GM18907 (cell line): ENCODE data around the gene YRDC.

Source experiments
- ATAC-seq: cut with Tn5 transposase; IDR thresholded peaks from one replicate; pipeline ENCODE4 v1.9.1; 2021; ENCODE audit warnings: mild to moderate bottlenecking, moderate library complexity; ENCODE audit not compliant: unreplicated experiment

Gene YRDC, protein sequence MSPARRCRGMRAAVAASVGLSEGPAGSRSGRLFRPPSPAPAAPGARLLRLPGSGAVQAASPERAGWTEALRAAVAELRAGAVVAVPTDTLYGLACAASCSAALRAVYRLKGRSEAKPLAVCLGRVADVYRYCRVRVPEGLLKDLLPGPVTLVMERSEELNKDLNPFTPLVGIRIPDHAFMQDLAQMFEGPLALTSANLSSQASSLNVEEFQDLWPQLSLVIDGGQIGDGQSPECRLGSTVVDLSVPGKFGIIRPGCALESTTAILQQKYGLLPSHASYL

DNA sequence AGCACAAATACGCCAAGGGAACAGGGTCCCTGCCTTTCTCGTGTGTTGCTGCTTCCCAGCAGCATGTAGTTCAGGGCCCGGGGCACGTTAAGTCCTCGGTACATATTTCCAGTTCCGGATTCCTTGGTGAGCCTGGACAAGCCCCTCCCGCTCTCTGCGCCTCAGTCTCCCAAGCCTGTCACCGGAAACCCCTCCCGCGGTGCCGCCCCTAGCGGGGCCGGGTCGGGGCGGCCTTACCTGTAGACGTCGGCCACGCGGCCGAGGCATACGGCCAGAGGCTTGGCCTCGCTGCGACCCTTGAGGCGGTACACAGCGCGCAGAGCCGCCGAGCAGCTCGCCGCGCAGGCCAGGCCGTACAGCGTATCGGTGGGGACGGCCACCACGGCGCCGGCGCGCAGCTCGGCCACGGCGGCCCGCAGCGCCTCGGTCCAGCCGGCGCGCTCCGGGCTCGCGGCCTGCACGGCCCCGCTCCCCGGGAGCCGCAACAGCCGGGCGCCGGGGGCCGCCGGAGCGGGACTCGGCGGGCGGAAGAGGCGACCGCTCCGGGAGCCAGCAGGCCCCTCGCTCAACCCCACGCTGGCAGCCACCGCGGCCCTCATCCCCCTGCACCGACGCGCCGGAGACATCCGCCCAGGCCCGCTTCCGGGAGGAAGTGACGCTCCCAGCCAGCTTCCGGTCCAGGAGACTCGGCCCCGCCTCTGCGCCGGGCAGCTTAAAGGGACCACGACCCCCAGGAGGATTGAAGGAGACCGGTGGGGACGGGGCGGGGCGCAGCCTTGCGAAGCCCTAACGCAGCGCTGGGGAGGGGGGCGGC lies at the start of gene YRDC, which contains the start of gene C1orf122:
YRDC (minus strand) TSS at position 654 of the 814 bp plus-strand sequence; CDS start at position 626, 28 bp downstream.
C1orf122 (plus strand) TSS at position 236 of the 814 bp plus-strand sequence. CDS start 615 bp downstream, outside the sequence.
- ATAC-seq: peak; percentile 88

DNA sequence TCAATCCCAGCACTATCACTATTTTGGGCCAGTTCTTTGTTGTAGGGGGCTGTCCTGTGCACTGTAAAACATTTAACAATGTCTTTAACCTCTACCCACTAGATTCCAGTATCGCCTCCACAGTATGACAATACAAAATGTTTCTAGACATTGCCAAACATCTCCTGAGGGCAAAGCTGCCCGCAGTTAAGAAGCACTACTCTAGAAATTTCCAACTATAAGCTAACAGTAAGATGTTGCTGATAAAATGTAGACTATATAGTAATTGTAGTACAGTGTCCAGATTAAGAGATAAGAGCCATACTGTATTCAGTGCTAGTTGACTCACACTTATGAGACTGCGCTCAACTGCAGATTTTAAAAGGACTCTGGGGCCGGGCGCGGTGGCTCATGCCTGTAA lies 46.4 kb upstream of the YRDC start:
- no peak for ATAC-seq

DNA sequence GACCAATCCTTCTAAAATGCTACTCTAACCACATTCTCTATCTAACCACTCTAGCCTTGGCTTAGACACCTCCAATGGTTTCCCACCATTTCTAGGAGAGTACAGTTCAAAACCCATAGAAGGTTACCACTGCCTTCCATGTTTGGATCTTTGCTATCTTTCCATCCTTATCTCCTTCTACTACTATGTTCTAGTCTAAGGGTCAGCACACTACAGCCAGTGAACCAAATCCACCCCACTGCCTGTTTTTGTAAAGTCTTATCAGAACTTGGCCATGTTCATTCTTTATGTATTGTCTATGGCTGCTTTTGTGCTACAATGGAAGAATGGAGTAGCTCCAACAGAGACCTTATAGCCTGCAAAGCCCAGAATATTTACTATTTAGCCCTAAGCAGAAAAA lies 45.1 kb upstream of the YRDC start:
- ATAC-seq: no peak

DNA sequence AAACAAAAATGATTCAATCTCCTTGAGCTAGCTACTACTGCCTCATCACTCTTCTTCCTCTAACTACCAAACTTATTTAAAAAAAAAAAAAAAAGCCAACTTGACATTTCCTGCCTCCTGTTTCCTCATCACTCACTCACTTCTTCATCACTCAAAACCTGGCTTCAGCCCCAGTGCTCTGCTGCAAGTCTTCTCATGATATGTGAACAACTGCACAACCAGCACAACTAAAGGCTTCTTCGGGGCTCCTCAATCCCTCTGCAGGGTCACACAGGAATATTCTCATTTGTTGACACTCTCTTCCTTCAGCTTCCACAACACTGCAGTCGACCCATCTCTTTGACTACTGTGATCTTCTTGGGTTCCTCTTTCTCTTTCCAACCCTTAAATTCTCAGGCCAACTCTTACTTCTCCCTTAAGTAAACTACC lies 43.8 kb upstream of the YRDC start:
- no peak for ATAC-seq

DNA sequence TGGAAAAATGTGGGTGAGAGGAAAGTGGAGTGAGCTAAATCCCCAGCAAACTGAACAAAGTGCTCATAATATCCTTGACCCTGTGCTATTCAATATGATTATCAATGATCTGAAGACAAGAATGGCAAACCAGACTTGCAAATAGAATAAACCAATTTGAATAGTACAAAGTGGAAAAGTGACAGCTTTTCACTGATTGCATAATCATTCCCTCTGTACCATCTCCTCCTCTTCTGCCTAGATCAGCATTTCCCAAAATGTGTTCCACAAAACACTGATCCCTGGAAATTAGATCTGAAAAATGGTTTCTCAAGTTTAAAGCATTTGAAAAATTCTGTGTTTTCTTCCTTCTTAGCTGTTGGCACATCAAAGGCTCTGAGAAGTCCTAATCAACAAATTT lies 43.3 kb upstream of the YRDC start:
- ATAC-seq: no peak

DNA sequence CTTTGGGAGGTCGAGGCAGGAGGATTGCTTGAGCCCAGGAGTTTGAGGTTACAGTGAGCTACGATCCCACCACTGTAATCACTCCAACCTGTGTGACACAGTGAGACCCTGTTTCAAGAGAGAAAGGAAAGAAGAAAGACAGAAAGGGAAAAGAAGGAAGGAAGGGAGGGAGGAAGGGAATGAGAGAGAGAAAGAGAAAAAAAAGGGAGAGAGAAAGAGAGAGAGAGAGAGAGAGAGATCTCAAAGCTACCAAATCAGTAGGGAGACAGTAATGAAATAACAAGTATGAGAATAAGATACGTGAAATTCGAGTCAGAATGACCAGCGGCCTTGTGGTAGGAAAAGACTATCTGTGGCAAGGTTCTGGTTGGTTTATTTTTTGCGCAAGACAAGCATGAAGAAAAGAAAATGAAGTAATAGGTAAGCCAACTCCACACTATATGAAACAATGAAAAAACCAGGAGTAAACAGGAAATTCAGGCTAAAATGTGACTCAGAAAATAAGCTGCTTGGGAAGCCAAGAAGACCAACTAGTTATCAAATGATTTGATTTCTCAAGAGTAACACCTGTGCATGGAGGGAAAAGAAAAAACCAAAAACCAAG lies 42.4 kb upstream of the YRDC start:
- ATAC-seq: no peak

DNA sequence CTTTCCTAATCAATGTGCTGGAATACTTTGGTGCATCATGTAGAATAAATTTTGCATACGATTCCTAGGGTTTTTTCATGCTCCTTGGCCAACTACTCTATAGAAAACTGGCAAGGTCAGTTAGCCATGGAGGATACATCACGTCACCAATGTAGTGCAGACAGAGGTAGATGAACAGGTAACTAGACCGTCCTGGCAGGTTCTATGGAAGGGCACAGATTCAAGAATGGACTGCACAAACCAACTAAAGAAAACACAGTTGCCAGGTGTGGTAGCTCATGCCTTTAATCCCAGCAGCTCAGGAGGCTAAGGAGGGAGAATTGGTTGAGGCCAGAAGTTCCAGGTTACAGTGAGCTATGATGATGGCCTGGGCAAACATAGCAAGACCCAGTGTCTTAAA lies 41.5 kb upstream of the YRDC start:
- ATAC-seq: no peak

DNA sequence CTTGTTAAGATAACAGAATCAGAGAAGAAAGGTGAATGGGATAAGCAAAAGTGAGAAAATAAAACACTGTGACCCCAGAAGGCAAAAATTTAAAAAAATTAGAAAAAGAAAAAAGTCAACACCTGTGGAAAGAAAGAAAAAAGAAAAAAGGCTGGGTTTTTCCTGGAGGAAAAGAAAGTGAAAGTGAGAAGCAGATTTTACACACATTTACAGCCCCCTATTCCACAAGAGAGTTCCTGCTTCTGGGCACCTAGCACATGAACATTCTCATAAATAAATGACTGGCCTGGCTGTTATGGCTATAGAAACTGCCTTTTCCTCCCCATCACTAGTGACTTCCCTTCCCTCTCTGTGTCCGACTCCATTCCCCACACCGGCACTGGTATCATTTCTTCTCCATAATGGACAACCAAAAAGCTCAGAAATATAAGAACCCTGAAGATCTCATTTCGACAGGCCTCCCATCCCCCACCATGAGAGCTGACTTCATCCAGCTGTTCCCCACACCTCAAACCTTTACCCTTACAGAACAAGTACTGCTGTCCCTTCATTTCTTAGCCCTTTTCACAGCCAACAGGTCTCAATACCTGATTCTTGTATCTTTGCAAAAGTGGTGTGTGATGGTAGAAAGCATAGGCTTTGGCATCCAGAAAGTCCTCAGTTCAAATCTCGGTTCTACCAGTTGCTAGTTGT lies 38.8 kb upstream of the YRDC start:
- no peak for ATAC-seq

DNA sequence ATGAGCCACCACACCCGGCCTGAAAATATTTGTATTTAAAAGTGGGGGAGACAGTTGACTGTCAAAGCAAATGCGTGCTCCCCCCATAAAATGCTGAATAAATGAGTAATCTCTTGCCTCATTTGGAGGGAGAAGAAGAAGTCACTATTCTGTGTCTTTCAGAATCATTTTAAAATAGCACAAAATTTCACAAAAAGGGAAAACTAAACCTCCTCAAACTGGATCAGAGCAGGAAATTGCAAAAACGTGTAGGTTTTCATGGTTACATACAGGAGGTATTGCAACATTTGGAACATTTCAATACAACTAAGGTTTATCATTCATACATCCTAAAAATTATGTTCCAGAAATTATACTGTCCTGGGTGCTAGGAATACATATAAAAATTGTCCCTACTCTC lies 37.8 kb upstream of the YRDC start:
- ATAC-seq: no peak

DNA sequence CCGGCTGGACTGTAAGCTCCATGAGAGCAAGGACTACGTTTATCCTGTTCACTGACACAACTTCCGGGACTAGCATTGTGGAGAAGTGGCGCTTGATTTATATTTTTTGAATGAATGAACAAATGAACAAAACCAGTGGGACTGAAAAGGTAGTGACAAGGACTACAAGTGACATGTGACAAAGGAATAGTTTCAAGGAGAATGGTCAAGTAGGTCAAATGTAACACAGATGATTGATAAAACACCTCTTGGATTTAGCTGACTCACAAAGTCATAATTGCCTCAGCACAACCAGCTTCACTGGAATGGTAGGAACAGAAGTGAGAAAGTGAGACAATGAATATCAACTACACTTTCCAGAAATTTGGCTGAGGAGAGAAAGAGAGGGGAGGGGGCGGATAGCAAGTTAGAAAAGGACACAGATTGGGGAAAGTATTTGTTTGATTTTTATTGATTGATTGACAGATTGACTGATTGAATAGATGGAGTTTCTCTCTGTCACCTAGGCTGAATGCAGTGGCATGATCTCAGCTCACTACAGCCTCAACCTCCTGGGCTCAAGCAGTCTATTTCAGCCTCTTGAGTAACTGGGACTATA lies 37.1 kb upstream of the YRDC start:
- ATAC-seq: no peak

DNA sequence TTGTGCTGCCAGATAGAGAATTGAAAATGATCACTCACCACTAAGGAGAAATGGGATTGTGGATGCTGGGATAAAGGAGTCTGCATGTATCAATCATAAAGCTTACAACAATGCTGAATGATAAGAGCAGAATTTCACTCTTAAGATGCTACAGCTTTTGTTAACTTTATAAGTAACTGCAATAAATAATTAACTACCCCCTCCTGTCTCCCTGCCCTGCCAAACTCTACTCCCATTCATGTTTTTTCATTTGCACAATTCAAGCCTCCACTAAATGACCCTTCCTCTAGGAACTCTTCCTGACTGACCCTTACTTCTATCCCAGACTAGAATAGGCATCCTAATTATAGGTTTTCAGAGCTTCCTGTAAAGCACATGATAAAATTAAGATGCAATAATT lies 36.5 kb upstream of the YRDC start:
- ATAC-seq: no peak

DNA sequence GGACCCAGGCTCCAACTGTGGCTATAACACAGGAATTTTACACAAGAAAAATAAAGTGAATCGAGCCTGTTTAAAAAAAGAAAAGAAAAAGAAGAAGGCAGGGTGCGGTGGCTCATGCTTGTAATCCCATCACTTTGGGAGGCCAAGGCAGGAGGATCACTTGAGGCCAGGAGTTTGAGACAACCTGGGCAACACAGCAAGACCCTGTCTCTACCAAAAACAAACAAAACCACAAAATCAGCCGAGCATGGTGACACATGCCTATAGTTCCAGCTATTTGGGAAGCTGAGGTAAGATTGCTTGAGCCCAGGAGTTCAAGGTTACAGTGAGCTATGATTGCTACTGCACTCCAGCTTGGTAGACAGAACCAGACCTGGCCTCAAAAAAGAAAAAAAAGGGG lies 33.6 kb upstream of the YRDC start:
- no peak for ATAC-seq

DNA sequence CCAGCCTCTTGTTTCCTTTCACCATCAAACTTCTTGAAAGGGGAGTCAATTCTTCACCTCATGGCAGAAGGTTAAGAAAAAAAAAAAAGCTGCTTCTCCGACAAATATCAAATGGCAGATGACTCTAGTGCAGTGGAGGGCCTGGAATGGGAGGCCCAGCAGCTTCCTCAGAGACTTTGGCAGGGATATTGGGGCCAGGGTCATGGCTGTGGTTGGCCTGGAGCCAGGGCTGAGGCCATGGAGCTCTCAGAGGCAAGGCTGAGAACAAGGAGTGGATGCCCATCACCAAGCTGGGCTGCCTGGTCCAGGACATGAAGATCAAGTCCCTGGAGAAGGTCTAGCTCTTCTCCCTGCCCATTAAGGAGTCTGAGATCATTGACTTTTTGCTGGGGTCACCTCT lies 32.7 kb upstream of the YRDC start:
- no peak for ATAC-seq

DNA sequence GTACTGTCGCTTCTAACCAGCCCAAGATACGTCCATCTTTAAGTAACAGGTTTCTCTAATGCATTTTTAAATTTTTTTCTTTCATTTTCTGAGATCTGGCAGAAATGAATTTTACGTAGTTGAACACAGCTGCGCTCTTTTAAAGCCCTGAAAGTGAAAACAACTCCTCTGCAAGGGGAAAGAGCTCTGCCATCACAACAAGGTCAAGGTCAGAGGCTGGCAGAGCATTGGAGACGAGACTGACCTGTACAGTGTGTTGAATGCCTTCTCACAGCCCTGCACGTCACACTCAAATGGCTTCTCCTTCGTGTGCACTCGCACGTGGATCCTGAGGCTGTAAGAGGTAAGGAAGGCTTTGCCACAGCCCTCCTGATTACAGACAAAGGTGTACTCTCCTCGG lies 31.7 kb upstream of the YRDC start:
- no peak for ATAC-seq

DNA sequence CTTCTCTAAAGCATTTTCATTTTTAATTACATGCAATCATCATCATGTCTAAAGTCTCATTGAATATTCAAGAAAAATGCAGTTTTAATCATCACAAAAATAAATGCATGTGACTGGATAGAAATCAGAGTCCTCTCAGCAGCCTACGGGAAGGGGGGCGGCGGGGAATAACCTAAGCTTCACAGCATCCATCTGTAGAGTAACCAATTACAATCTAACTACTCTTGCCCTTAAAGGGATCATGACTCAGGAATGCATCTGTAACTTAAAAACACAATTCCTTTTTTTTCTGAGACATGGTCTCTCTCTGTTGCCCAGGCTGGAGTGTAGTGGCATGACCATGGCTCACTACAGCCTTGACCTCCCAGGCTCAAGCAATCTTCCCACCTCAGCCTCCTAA lies 28.8 kb upstream of the YRDC start:
- no peak for ATAC-seq

DNA sequence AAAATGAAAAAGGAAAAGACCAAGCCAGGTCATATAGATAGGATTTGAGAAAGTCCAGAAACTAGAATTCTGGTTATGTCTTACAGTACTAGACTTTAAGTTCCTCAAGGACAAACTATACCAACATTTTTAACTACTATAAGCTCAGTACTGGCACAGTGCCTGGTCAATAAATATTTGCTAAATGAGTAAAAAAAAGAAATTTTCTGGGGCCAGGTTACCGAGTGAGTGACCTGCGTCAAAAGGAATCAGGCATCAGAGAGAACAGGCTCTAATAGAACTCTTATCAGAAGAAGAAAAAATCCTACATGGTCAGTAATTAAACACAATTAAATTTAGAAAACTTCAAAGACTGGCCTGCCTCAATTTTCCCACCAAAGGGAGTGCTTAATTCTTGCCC lies 23.8 kb upstream of the YRDC start:
- ATAC-seq: no peak

DNA sequence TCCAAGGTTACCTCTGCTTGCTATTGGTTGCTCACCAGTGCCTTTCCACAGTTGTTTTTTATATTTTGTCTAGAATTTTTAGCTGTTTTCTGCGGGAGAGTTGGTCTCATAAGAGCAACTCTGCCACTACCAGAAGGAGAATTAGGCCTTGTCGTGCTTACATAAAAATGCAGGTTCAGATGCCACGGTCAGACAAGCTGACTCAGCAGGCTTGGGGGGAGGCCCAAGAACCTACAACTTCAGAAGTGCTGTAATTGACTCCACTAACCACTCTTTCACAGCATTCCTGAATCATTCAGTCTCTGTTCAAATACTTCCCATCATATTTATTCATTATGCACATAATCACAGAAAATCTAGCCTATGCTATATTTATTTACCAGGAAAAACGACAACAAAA lies 23.1 kb upstream of the YRDC start:
- no peak for ATAC-seq

DNA sequence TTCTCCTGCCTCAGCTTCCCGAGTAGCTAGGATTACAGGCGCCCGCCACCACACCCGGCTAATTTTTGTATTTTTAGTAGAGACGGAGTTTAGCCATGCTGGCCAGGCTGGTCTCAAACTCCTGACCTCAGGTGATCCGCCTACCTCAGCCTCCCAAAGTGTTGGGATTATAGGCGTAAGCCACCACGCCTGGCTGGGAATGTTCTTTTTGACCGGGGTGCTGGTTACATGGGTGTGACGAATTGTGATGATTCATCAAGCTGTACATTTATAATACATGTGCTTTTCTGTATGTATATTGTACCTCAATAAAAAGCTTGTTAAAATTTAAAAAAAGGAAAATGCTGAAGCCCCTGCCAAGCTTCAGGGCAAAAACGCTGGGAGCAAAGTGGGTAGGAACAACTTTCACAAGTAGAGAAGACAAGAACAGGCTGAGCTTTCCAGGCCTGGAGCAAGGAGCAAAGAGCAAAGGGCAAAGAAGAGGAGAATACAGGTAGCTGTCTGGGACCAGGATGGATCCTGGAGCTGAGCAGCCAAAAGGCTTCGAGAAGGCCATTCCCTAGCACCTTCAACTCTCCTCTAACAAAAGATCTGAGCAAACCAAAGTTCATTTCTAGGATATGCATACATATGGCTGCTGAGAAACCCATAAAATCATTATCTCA lies 20.5 kb upstream of the YRDC start:
- ATAC-seq: no peak

DNA sequence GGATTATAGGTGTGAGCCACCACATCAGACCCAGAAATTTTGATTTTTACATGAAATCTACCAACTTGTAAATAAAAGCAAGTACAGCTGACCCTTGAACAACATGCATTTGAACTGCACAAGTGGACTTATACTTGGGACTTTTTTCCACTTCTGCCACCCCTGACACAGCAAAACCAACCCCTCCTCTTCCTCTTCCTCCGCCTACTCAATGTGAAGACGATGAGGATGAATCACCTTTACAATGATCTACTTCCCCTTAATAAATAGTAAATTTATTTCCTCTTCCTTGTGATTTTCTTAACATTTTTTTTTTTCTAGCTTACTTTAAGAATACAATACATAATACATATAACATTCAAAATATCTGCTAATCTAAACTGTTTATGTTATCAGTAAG lies 17.5 kb upstream of the YRDC start:
- ATAC-seq: no peak

DNA sequence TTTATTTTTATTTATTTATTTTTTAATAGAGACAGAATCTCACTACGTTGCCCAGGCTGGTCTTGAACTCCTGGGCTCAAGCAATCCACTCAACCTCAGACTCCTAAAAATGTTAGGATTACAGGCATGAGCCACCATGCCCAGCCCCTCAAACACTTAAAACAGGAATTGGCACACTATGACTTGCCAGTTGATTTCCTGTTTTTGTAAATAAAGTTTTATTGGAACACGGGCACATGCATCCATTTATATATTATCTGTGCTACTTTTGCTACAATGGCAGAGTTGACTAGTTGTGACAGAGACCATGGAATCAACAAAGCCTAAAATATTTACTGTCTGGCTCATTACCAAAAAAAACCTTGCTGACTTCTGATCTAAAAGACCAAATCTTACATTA lies 16.0 kb upstream of the YRDC start:
- ATAC-seq: no peak
